Posterior cingulate gyrus (tissue), 11 donors: ENCODE data around the gene SLC25A46.
"Not testable (repeated sequence)": the region's sequence is repeated elsewhere in the genome, so short reads cannot be mapped to it uniquely, and the experiment has no call there.

Source experiments
- DNase-seq, 10 donors: peaks; one replicate each; pipeline versions ENCODE4 v3.0.0 to v3.0.0-alpha.2; 2020 to 2021; ENCODE audit warnings: mixed read lengths in 3 of 10
- intact Hi-C: fragments of 100-400 bp; cut with DNase I; formaldehyde crosslinking; loops from one replicate; pipeline ENCODE4 v1.15.1; 2023

Gene SLC25A46

GRCh38 chr5:110753600-110753999, 14.8 kb downstream of the SLC25A46 start:
- intact Hi-C loops = no loop called here
- DNase-seq = no peak

DNA sequence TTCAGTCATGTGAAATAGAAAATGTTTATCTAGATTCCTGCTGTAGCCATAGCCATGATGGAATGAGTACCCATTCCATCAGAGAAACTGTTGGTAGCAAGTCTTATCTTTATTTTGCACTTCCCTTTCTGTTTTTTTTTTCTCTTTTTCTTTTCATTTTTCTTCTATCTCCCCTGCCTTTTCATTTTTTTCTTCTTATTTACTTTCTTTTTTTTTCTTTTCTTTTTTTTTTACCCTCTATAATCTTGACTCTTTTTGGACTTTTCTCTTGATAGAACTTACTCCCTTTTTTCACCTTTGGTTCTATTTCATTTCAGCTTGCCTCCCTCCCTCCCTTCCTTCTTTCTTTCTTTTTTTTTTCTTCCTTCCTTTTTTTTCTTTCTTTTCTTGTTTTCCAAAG, 15.4 kb downstream of the SLC25A46 start:
- DNase-seq = no peak
- intact Hi-C loops = no loop called here

DNA sequence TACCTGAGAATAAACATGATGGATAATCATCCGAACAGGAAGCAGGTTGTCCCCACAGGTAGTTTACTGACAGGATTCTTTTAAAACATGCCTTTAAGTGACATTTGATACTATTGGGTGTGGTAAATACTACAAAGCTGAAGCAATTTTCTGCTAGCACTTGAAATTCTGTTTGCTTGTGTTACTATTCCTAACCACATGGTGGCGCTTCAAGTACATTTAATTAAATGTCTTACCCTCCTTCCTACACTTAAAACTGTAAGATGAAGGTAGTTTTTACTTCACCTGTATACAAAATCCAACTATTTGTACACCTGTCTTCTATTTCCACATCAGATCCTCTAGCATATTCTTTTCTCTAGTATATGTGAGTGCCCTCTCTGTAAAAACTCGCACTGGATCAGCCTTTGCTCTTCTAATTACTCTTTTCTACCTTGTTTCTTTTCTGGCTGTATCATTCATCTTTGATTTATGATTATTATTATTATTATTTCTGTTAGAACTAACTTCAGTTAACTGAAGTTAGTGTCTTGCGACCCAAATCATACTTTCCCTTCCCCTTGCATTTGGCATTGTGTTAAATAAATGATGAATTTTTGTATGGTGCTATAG, 18.4 kb downstream of the SLC25A46 start:
- no peak for DNase-seq
- intact Hi-C loops = loop anchor here (5.0 kb wide), 1 partner anchor 335 kb away; the partner anchor contains the start of gene WDR36

DNA sequence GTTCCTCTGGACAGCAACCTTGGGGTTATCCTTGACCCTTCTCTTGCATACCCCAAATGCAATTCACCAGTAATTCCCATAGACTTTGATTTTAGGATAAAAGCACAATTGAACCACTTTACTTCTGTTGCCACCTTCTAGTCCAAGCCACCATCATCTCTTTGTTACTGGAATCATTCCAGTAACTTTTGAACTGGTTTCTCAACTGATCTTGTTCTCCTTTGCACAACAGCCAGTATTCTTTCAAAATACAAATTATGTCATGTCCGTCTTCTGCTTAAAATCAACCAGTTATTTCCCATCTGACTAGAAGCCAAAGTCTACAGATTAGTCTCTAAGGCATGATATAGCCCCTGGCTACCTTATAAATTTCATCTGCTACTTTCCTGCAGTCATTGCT, 21.4 kb downstream of the SLC25A46 start:
- no peak for DNase-seq
- intact Hi-C loops = no loop called here

- intact Hi-C loops = no loop called here
- no peak for DNase-seq
Observed at GRCh38 chr5:110768138-110768860, 29.5 kb downstream of the SLC25A46 start.

GRCh38 chr5:110769000-110769681, 30.3 kb downstream of the SLC25A46 start:
- DNase-seq = no peak
- intact Hi-C loops = no loop called here

DNA sequence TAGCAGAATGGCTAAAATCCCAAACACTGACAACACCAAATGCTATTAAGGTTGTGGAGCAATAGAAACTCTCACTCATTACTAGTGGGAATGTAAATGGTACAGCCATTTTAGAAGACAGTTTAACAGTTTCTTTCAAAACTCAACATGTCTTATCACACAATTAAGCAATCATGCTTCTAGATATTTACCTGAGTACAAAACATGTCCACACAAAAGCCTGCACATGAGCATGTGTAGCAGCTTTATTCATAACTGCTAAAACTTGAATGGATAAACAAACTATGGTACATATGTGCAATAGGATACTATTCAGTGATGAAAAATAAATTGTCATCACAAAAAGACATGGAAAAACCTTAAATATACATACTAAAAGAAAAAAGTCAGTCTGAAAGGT, 31.5 kb downstream of the SLC25A46 start:
- intact Hi-C loops = no loop called here
- DNase-seq = no peak

DNA sequence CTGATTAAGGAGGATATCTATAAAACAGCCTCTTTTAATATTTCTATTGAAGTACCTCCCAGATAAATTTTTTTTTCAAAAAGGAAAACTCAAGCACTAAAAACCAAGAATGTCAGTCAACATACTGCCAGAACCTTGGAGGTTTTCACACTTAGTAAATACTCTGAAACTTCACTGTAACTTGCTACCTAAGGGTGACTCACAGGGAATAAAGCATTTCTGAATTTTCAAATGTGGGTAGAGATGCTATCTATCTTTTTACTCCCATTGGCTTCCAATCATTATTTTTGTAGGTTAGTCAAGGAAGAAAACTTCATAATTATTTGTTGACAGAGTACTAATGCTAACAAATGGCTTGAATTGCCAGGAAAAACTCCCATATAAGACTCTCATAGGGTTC, 46.1 kb downstream of the SLC25A46 start:
- intact Hi-C loops = no loop called here
- DNase-seq = no peak

DNA sequence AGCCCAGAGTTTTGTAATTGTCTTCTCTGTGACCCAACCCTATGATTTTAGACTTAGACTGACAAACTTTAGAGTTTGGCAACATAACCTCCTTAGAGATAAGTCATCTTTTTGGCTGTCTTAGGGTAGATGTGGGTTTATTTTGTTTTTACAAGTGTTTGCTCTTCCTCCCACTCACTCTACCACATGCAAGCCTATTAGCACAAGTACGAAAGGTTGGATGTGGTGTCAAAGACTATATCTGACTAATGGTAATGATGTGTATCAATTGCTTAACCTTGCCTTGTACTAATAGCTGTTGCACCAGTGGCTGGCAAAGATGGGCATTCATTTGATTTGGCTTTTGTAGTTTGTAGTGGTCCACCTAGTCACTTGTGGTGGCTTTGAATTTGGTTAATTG, 46.5 kb downstream of the SLC25A46 start:
- intact Hi-C loops = no loop called here
- no peak for DNase-seq

GRCh38 chr5:110788006-110788405, 49.2 kb downstream of the SLC25A46 start:
- intact Hi-C loops, DNase-seq: not testable (repeated sequence)

- no peak for DNase-seq
- intact Hi-C loops = no loop called here
Observed at GRCh38 chr5:110790673-110791072, 51.9 kb downstream of the SLC25A46 start.

GRCh38 chr5:110802998-110803397, 64.2 kb downstream of the SLC25A46 start:
- DNase-seq = no peak
- intact Hi-C loops = no loop called here

DNA sequence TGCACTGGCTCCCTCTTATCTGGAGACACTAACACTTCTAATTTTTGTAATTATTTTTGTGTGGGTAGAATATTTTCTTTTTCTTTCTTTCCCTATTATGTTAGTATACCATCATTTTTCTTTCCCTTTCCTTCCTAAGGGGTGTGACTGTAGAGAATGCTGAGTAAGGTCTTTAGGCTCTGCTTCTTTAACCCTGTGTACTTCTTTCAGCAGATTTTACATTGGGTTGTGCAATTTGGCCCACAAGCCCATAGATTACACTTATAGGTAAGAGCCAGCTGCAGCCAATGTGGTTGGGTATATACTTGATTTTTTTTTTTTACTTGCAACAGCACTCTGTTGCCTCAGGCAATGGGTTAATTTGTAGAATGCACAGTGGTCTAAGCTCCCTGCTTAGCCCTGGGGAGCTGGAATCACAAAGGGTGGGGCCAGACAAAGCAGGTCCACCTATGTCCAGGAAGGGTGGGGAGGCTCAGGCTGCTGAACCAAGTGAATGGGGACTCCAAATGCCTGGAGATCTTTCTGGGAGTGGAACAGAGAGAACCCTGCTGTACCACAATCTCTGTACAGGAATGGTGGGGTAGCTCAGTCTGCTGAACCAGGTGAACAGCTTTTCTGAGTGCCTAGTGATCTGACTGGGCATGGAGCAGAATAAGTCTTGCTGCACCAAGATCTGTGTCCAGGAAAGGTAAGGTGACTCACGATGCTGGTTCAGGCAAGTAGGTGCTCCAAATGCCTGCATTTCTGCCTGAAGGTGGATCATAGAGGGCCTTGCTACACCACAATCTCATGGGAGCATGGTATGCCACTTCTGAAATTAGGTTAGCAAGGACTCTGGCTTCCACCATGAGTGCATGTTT, 64.9 kb downstream of the SLC25A46 start:
- intact Hi-C loops = no loop called here
- DNase-seq = no peak

DNA sequence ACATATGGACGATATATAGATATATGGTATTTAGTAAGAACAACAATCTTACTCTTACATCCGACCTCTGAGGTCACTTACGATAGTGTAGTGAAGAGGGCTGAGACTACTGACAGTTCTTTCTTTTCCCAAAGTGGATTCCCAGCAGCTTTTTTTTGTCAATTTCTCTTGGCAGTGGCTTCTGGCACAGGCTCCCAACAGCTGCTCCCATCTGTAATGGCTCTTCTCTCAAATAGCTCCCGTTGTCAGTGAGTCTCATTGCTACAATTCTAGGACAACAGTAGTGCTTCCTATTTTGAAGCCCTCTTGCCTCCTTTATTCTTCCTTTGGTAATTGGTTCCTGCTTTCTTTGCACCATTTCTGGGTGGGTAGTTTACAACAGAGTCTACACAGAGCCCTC, 68.4 kb downstream of the SLC25A46 start:
- intact Hi-C loops = no loop called here
- DNase-seq = peak in 1 of 10 donors; percentile 5

DNA sequence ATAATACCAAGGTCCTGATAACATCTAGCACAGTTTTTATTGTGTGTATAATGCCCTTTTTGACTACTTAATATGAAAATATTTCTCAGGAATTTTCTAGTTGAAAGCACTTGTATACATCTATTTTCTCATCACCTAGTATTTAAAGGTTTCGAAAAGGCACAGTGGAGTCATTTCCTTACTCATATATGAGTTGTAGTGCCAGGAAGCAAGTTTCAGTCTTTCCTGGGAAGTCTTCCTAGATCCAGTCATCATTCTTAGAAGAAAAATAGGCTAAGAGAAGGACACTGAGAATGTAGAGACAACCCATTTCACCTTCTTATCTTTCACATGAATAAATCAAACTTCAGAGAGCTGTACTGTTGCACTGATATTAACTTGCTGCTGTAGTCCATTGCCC, 70.2 kb downstream of the SLC25A46 start:
- DNase-seq = no peak

More for the DNA sequence above, 70.2 kb downstream of the SLC25A46 start:
- intact Hi-C loops = no loop called here
